Panc1 (cell line): ENCODE data around the gene PCED1A. TPM values are rescaled to one million over a fixed set of nuclear protein-coding genes. Genes with fewer than 3 reads are reported as not detected.

Experiments used
- ATAC-seq: fragments of 200-7000 bp; cut with Tn5 transposase; 2 replicates; pipeline ENCODE4 v1.9.1; 2020; ENCODE audit warnings: mild to moderate bottlenecking, moderate library complexity
- BruUV-seq: library from RNA; stranded (reverse); fragments of 400-500 nt; replicated peaks from 2 replicates; lab custom pipeline; 2021; lab: Mats Ljungman, UMichigan
- CTCF ChIA-PET: fragments of 300-600 bp; sonication (Branson Sonifier 250); formaldehyde crosslinking; loops from one replicate; lab custom pipeline; 2022; ENCODE audit warnings: antibody characterized with exemption; lab: Charles Lee
- POLR2A ChIA-PET: fragments of 300-600 bp; sonication (Branson Sonifier 250); formaldehyde crosslinking; loops from one replicate; lab custom pipeline; 2022; ENCODE audit warnings: antibody characterized with exemption; lab: Charles Lee
- DNase-seq: peaks from one replicate; pipeline ENCODE4 v3.0.0-alpha.2; 2010; ENCODE audit warnings: low read depth, low spot score
- H3K27ac ChIP-seq: 2 replicates; pipeline ENCODE4 v1.5.1; 2011; ENCODE audit warnings: mild to moderate bottlenecking, low read length, inconsistent platforms
- H3K27me3 ChIP-seq: fragments of 200-500 bp; sonication (Bioruptor generic); 2 replicates; pipeline ENCODE4 v1.6.0; 2014; ENCODE audit warnings: low read length, inconsistent platforms; ENCODE audit not compliant: control insufficient read depth, insufficient read depth
- H3K36me3 ChIP-seq: fragments of 200-500 bp; sonication (Bioruptor generic); 2 replicates; pipeline ENCODE4 v1.5.1; 2014; ENCODE audit warnings: inconsistent platforms, mild to moderate bottlenecking, low read length, moderate library complexity; ENCODE audit not compliant: control insufficient read depth, insufficient read depth
- H3K4me1 ChIP-seq: 2 replicates; pipeline ENCODE4 v1.5.1; 2011; ENCODE audit warnings: inconsistent platforms, mild to moderate bottlenecking, low read length, moderate library complexity; ENCODE audit not compliant: control insufficient read depth, insufficient read depth
- H3K4me3 ChIP-seq, 2 experiments: 2 replicates each; pipeline ENCODE4 v1.5.1; 2011 to 2012; ENCODE audit warnings: low read depth in 2 of 2, low read length in 2 of 2, mild to moderate bottlenecking in 2 of 2, inconsistent platforms in 1 of 2, moderate library complexity in 1 of 2
- H3K9me3 ChIP-seq: fragments of 200-500 bp; sonication (Bioruptor generic); 2 replicates; pipeline ENCODE4 v1.5.1; 2014; ENCODE audit warnings: low read depth, mild to moderate bottlenecking, inconsistent platforms, low read length, moderate library complexity; ENCODE audit not compliant: control insufficient read depth, insufficient read depth
- CTCF ChIP-seq: fragments of 450-650 bp; IDR thresholded peaks from 2 replicates; pipeline ENCODE4 v1.5.1; 2017; ENCODE audit warnings: mild to moderate bottlenecking
- POLR2AphosphoS5 ChIP-seq: IDR thresholded peaks from 2 replicates; pipeline ENCODE4 v1.6.1; 2012; ENCODE audit warnings: mild to moderate bottlenecking, low read depth, low read length, moderate library complexity
- REST ChIP-seq, 2 experiments: IDR thresholded peaks; 2 replicates each; pipeline ENCODE4 v1.6.1; 2011 to 2012; ENCODE audit warnings: low read depth in 2 of 2, control low read depth in 1 of 2, low read length in 1 of 2, mild to moderate bottlenecking in 1 of 2, moderate library complexity in 1 of 2; ENCODE audit not compliant: insufficient read depth in 1 of 2
- SIN3A ChIP-seq: IDR thresholded peaks from 2 replicates; pipeline ENCODE4 v1.6.1; 2012; ENCODE audit warnings: low read depth, mild to moderate bottlenecking, low read length, moderate library complexity, borderline replicate concordance; ENCODE audit not compliant: insufficient read depth
- TCF7L2 ChIP-seq: IDR thresholded peaks from 2 replicates; pipeline ENCODE4 v1.6.1; 2011; ENCODE audit warnings: mild to moderate bottlenecking, low read depth, low read length, inconsistent platforms
- in situ Hi-C: cut with HindIII; loops from 2 replicates; pipeline ENCODE4 v1.10.0; 2016; ENCODE audit warnings: low sequenced_read_pairs, low pct_unique_long_range_greater_than_20kb
- intact Hi-C: fragments of 100-400 bp; cut with micrococcal nuclease; formaldehyde crosslinking; loops from one replicate; pipeline ENCODE4 v1.10.0; 2022; ENCODE audit not compliant: unreplicated experiment
- total RNA-seq: library from RNA; stranded (reverse); gene quantifications from one replicate; pipeline ENCODE4 v1.2.1, GENCODE V29; 2021; ENCODE audit not compliant: unreplicated experiment

PCED1A gene
- total RNA-seq, 1 experiment from 2014 or later: 42.1 TPM

GRCh38 chr20:2795451-2795850 lies 45.0 kb downstream of the PCED1A start:
- intact Hi-C loops: no loop called here
- Histone ChIP-seq H3K27me3 (peaks cover 20% of the 10 kb centered on the region), H3K36me3 (no peaks in the 10 kb centered on the region), H3K27ac (no peak overlapping the region), H3K4me1 (no peaks in the 10 kb centered on the region; the same call in 1 of the 2 replicates), H3K4me3 (no peak overlapping the region), H3K9me3 (no peaks in the 10 kb centered on the region)
- CTCF ChIA-PET: no interaction called here
- BruUV-seq: no TSS peak
- POLR2A ChIA-PET: no interaction called here
- ATAC-seq (no peak), DNase-seq (no peak)
- in situ Hi-C loops: no loop called here
- TF ChIP-seq REST (IDR thresholded peaks at IDR 0.05; ENCODE audit: insufficient read depth in 1 of 2, low read depth in 2 of 2, low read length in 1 of 2) (no peak), CTCF (no peak), POLR2AphosphoS5 (no peak), TCF7L2 (no peak), SIN3A (no peak)

DNA sequence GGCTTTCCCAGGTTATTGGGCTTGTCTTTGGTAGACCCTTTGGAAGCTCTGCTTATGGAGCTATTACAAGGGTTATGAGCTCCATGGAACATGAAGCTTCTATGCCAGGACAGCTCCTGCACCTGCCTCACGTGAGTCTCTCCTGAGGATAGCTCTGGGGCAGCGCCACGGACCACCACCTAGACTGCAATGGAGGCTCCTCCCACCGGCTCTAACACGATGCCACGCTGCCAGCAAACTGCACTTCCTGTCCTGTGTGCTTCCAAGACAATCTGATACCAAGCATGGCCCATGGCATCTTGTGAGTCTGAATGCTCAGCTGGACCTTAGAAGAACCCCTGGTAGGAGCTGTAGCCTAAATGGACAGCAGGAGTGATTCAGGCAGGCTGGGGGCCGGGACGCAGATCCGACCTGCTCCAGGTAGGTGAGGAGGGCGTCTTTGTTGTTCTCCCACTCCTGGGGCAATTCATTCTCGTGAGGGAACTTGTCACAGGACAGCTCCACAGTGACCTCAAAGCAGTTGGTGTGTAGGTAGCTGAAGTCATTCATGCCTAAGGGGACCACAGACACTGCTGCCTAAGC lies 45.5 kb downstream of the PCED1A start:
- DNase-seq (no peak), ATAC-seq (no peak)
- H3K4me3 ChIP-seq: no peak overlapping the region
- no peak overlapping the region for H3K27ac ChIP-seq
- CTCF ChIA-PET: no interaction called here
- TF ChIP-seq REST (IDR thresholded peaks at IDR 0.05; ENCODE audit: insufficient read depth in 1 of 2, low read depth in 2 of 2, low read length in 1 of 2) (no peak), SIN3A (no peak), TCF7L2 (no peak), POLR2AphosphoS5 (no peak), CTCF (no peak)
- no peaks in the 10 kb centered on the region for H3K9me3 ChIP-seq
- in situ Hi-C loops: no loop called here
- intact Hi-C loops: no loop called here
- no peaks in the 10 kb centered on the region; the same call in 1 of the 2 replicates for H3K4me1 ChIP-seq
- H3K36me3 ChIP-seq: no peaks in the 10 kb centered on the region
- POLR2A ChIA-PET: no interaction called here
- BruUV-seq: no TSS peak
- peaks cover 20% of the 10 kb centered on the region for H3K27me3 ChIP-seq
